Ovary (tissue), 3 donors: ENCODE data around the gene WNT9B.

Experiments used
- CTCF ChIP-seq, 3 donors: fragments of 450-650 bp in 2 of 3; fragments of 200-600 bp in 1 of 3; IDR thresholded peaks; one replicate each; pipeline versions ENCODE4 v1.5.1 to v1.8.0; 2016 to 2022; ENCODE audit warnings: antibody characterized with exemption in 3 of 3, mild to moderate bottlenecking in 1 of 3
- EP300 ChIP-seq: sonication (generic); formaldehyde crosslinking; IDR thresholded peaks from one replicate; pipeline ENCODE4 v1.6.1; 2017; ENCODE audit warnings: antibody characterized with exemption
- POLR2A ChIP-seq: fragments of 450-650 bp; IDR thresholded peaks from one replicate; pipeline ENCODE4 v1.6.1; 2017; ENCODE audit warnings: antibody characterized with exemption, mild to moderate bottlenecking, moderate library complexity
- donor health status: DM: no; HTN: no; CAD: no.

DNA sequence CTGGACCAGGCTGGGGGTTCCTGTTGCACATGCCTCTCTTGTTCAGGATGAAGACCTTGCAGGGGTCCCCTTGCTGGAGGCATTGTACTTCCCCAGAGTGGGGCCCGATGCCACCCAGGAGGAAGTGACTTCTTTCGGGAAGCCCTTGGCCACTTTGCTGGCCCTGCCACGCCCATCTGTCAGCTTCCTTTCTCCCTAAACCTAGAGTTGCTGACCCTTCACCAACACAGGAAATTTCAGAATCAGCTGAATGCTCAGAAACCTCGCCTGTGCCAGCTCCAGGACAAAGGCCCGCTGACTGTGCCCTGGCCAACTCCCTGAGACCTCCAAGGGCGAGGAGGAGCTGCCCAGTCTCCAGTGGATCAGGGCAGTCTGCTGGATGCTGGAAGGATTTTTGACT lies 26.7 kb downstream of the WNT9B start:
- TF ChIP-seq CTCF (IDR thresholded peaks at IDR 0.05) (no peak), POLR2A (no peak), EP300 (no peak)
